Body of pancreas (tissue), 4 donors: ENCODE measurements around the gene SNPH.

Experiments used
- POLR2A ChIP-seq, 3 donors: fragments of 450-650 bp; IDR thresholded peaks; one replicate each; pipeline ENCODE4 v1.6.1; 2016; ENCODE audit warnings: antibody characterized with exemption in 3 of 3, mild to moderate bottlenecking in 2 of 3
- TF ChIP-seq, protein P1 (sequence below), 7 experiments: fragments of 450-650 bp in 4 of 7; fragments of 200-600 bp in 3 of 7; sonication (generic) in 3 of 7; IDR thresholded peaks; one replicate each; pipeline ENCODE4 v1.5.1; 2016 to 2019; ENCODE audit warnings: antibody characterized with exemption in 7 of 7

DNA sequence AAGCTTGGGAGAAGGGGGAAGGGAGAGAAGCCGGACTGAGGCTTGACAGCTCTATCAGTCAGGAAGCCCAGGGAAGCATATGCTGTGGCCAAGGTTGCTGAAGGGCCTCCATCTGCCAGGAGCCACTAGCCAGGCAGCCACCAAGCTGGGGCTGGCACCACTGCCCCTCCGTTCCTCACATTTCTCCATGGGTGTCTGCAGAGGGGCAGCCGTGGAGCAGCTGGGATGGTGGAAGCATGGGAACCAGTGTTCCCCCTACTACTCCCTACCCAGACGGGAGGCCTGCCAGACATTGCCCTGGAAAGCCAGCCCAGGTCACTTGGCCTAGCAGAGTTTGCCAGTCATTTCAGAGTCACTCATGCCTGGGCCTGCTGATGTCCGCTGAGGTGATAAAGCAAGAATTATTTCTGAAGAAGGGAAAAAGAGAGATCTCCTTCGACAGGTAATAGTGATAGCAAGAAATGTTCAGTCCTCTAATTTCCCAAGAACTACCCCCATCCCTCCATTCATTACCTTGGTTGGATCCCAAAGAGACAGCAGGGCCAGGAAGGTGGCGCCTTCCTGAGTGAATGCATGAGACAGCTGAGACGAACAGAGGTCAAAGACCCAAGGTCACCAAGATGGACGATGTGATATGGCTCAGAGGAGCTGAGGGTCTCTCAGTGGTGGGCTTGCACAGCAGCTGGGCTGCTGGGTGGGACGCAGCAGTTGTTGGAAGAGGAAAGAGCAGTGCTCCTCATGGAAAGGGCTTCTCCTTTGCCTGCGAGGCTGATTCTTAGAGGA is 21.9 kb downstream of the SNPH start:
- TF ChIP-seq POLR2A (IDR thresholded peaks at IDR 0.05), result no peak
- TF ChIP-seq, protein P1, sequence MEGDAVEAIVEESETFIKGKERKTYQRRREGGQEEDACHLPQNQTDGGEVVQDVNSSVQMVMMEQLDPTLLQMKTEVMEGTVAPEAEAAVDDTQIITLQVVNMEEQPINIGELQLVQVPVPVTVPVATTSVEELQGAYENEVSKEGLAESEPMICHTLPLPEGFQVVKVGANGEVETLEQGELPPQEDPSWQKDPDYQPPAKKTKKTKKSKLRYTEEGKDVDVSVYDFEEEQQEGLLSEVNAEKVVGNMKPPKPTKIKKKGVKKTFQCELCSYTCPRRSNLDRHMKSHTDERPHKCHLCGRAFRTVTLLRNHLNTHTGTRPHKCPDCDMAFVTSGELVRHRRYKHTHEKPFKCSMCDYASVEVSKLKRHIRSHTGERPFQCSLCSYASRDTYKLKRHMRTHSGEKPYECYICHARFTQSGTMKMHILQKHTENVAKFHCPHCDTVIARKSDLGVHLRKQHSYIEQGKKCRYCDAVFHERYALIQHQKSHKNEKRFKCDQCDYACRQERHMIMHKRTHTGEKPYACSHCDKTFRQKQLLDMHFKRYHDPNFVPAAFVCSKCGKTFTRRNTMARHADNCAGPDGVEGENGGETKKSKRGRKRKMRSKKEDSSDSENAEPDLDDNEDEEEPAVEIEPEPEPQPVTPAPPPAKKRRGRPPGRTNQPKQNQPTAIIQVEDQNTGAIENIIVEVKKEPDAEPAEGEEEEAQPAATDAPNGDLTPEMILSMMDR (IDR thresholded peaks at IDR 0.05), result no peak
